AG10803 (cell line): ENCODE measurements around the gene TANC1.

Experiments
- DNase-seq: peaks from one replicate; pipeline ENCODE4 v3.0.0; 2010; ENCODE audit warnings: low read depth
- H3K4me3 ChIP-seq: 2 replicates; pipeline ENCODE4 v1.5.1; 2011; ENCODE audit warnings: mild to moderate bottlenecking, low read length, control low read depth
- TF ChIP-seq, protein P1 (sequence below): conservative IDR thresholded peaks from 2 replicates; pipeline ENCODE4 v1.5.1; 2011; ENCODE audit warnings: mild to moderate bottlenecking, low read length, control low read depth, inconsistent platforms

TANC1 gene

DNA sequence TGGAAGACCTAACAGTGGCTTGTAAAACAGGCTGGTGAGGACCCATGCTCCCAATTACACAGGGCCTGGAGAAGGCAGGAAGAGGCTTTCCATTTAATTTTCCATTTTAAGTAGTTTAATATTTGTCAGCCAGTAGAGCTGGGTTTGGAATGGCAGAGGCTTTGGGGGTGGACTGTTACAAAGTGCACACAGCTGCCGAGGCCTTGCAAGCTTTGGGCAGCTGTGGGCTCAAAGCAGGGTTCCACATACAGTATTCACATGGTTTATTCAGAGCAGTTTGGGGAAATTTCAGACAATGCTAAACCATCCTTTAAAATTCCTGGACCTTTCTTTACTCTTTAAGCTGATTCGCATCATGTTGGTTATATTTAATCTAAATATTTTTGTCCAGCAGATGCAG, 185.5 kb downstream of the TANC1 start:
- TF ChIP-seq, protein P1, sequence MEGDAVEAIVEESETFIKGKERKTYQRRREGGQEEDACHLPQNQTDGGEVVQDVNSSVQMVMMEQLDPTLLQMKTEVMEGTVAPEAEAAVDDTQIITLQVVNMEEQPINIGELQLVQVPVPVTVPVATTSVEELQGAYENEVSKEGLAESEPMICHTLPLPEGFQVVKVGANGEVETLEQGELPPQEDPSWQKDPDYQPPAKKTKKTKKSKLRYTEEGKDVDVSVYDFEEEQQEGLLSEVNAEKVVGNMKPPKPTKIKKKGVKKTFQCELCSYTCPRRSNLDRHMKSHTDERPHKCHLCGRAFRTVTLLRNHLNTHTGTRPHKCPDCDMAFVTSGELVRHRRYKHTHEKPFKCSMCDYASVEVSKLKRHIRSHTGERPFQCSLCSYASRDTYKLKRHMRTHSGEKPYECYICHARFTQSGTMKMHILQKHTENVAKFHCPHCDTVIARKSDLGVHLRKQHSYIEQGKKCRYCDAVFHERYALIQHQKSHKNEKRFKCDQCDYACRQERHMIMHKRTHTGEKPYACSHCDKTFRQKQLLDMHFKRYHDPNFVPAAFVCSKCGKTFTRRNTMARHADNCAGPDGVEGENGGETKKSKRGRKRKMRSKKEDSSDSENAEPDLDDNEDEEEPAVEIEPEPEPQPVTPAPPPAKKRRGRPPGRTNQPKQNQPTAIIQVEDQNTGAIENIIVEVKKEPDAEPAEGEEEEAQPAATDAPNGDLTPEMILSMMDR: no peak
- no peak overlapping the region for H3K4me3 ChIP-seq
- DNase-seq: no peak

DNA sequence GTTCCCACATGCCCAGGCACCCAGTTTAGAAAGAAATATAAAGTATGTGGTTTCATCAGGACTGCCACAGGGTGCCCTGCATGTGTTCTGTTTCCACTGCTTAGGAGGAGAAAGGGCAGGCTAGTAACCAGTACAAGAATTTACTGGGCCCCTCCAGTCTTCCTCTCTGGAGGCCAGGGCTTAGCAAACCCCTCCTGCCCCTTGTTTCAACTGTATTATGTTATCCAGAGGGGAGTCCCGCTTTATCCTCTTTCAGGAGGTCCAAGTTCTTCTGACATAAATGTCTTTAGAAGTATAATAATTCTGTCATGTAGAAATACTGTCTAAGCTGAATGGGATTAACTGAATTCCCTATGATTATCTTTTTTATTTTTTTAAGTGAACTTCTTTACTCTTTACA, 185.9 kb downstream of the TANC1 start:
- H3K4me3 ChIP-seq: no peak overlapping the region
- no peak for DNase-seq
- TF ChIP-seq, protein P1: no peak

DNA sequence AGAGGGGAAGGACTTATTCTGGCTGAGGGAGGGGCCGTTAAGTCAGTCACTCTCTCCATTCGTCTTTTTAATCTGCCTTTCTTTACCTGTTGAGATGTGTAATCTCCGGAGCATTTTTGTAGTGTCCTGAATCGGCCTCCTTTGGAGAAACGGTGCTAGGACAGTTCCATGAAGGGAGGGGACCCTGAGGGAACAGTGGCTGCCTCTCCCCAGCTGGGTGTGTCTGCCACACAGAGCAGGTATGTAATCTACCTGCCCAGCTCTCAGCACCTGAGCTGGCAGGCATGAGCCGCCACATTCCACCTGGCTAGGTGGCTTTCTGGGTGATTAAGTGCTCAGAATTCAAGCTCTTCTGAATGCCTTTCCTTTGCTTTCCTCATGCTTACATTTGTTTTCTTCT, 186.9 kb downstream of the TANC1 start:
- TF ChIP-seq, protein P1: no peak
- no peak overlapping the region for H3K4me3 ChIP-seq
- no peak for DNase-seq

DNA sequence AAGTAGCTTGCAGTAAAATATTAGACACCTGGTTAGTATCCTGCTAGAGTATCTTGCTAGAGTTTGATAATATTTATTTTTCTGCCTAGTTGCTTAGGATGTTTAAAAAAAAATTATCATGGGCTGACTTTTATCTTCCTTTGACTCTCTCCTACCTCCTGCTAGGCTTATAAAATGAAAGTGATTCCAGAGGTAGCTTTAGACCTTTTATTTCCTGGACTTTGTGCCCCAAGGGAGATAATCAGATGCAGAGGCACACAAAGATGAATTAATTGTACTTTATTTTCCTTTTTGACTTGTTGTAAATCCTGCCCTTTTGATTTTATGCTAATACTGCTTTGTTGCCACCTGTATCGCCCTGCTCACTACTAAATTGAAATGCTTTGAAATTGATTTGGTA, 187.4 kb downstream of the TANC1 start:
- DNase-seq: no peak
- TF ChIP-seq, protein P1: no peak
- H3K4me3 ChIP-seq: no peak overlapping the region

DNA sequence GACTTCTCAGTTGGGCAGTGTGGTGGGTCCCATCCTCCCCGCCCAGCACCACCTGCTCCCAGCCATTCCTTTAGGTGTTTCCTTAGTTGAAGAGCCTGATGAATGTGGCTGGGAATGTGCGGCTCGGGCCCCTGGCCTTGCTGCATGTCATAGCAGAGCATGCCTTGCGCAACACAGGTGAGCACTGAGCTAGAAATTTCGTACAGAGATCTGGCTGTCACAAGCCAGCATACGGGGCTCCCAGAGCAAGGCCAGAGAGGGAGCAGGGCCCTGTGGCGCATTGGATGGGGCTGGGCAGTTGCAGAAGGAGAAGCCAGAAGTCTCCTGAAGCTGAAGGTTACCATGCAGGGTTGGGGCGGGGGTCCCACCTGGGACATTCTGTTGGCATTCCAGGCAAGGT, 188.4 kb downstream of the TANC1 start:
- no peak overlapping the region for H3K4me3 ChIP-seq
- TF ChIP-seq, protein P1: no peak
- DNase-seq: no peak

DNA sequence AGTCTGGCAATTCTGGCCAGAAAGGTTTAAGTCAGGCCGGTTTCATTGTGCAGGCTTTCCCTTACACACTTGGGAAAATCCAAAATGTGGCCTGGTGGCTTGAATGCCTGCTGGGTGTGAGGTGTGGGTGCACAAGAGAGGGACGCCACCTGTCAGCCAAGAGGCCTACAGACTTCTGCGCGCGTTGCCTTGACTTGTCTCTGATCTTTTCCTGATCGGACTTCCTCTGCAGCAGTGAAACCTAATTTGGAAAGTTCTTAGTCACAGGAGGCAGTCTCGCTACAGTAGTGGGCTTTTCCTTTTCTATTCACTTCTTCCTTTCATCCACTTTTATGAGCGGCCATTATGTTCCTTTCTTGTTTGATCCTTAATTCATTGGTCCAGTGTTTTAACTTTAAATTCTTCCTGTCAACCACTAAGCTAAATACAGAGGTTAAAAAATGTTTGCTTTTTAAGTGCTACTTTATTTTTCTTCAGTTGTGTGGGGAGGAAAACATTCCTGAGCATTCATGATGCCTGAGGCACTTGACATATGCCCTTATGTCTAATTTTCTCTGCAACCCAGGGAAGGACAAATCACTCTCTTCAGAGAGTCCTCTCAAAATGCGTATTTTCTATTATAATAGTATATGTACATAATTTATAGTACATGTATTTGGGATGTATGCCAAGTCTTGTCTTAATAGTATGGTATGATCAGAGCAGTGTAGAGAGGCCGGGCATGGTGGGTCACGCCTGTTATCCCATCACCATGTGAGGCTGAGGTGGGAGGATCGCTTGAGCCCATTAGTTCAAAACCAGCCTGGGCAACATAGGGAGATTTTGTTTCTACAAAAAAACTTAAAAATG, 189.1 kb downstream of the TANC1 start:
- DNase-seq: no peak
- H3K4me3 ChIP-seq: no peak overlapping the region
- TF ChIP-seq, protein P1: no peak

DNA sequence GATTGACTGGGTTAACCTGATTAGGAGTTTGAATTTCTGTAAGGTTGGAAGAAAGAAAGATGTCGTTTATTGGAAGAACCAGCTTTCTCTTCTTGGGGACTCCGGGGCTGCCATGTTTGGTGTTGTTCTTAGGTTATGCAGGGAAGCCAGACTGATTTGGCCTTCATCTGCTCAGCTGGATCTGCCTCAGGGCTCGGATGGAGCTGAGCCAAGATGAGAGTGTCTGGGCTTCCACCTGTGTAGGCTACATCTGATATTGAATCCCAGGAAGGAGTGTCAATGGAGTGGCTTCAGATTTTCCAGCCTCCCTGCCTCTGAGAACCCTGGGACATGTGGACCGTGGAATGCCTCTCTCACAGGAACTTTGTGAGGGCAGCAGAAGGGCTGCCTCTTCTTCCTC, 192.0 kb downstream of the TANC1 start:
- H3K4me3 ChIP-seq: no peak overlapping the region
- TF ChIP-seq, protein P1: no peak
- DNase-seq: no peak
